Activated CD8-positive, alpha-beta memory T cell treated with anti-CD3 and anti-CD28 coated beads, Interleukin-2, amount 50 U/mL, for 48 hours (primary cell): ENCODE data around the gene ADGRV1.
"Not testable (repeated sequence)": the region's sequence is repeated elsewhere in the genome, so short reads cannot be mapped to it uniquely, and the experiment has no call there.

Experiments
- DNase-seq: peaks from one replicate; pipeline ENCODE4 v3.0.0-alpha.2; 2020

Gene ADGRV1

GRCh38 chr5:91049112-91049511 lies 490.5 kb downstream of the ADGRV1 start:
- DNase-seq, result no peak

GRCh38 chr5:91049800-91050199 lies 491.2 kb downstream of the ADGRV1 start:
- no peak for DNase-seq

GRCh38 chr5:91052411-91052810 lies 493.8 kb downstream of the ADGRV1 start:
- not testable (repeated sequence) for DNase-seq

- no peak for DNase-seq
These were observed 494.6 kb downstream of the ADGRV1 start for GRCh38 chr5:91052977-91053740.

GRCh38 chr5:91053741-91054025 lies 495.1 kb downstream of the ADGRV1 start:
- no peak for DNase-seq

- no peak for DNase-seq
These were observed 499.6 kb downstream of the ADGRV1 start for GRCh38 chr5:91058155-91058554.

- DNase-seq, result no peak
These were observed 500.0 kb downstream of the ADGRV1 start for GRCh38 chr5:91058575-91058974.

- DNase-seq, result no peak
These were observed 500.8 kb downstream of the ADGRV1 start for GRCh38 chr5:91059409-91059808.

- DNase-seq, result no peak
These were observed 502.5 kb downstream of the ADGRV1 start for GRCh38 chr5:91061094-91061493.

GRCh38 chr5:91061946-91062562 lies 503.5 kb downstream of the ADGRV1 start:
- no peak for DNase-seq

- not testable (repeated sequence) for DNase-seq
These were observed 504.6 kb downstream of the ADGRV1 start for GRCh38 chr5:91063098-91063690.

GRCh38 chr5:91065496-91065895 lies 506.9 kb downstream of the ADGRV1 start:
- DNase-seq, result no peak

- DNase-seq, result no peak
These were observed 510.8 kb downstream of the ADGRV1 start for GRCh38 chr5:91069364-91069763.

- DNase-seq, result no peak
These were observed 512.4 kb downstream of the ADGRV1 start for GRCh38 chr5:91070761-91071550.

- DNase-seq, result no peak
These were observed 514.3 kb downstream of the ADGRV1 start for GRCh38 chr5:91072881-91073280.

- no peak for DNase-seq
These were observed 516.0 kb downstream of the ADGRV1 start for GRCh38 chr5:91074615-91075014.

GRCh38 chr5:91076138-91076537 lies 517.5 kb downstream of the ADGRV1 start:
- DNase-seq, result no peak

- no peak for DNase-seq
These were observed 519.0 kb downstream of the ADGRV1 start for GRCh38 chr5:91077623-91078022.

- no peak for DNase-seq
These were observed 520.4 kb downstream of the ADGRV1 start for GRCh38 chr5:91079037-91079436.

GRCh38 chr5:91089758-91090157 lies 531.2 kb downstream of the ADGRV1 start:
- DNase-seq, result no peak

- no peak for DNase-seq
These were observed 532.4 kb downstream of the ADGRV1 start for GRCh38 chr5:91090995-91091394.

GRCh38 chr5:91091471-91092234 lies 533.1 kb downstream of the ADGRV1 start:
- no peak for DNase-seq
